HG02759 (cell line): ENCODE measurements around the gene RGN.
"Not testable (repeated sequence)": the region's sequence is repeated elsewhere in the genome, so short reads cannot be mapped to it uniquely, and the experiment has no call there.

ENCODE experiments used
- ATAC-seq: cut with Tn5 transposase; IDR thresholded peaks from one replicate; pipeline ENCODE4 v1.9.1; 2021; ENCODE audit warnings: mild to moderate bottlenecking, moderate library complexity; ENCODE audit not compliant: unreplicated experiment

Gene RGN

DNA sequence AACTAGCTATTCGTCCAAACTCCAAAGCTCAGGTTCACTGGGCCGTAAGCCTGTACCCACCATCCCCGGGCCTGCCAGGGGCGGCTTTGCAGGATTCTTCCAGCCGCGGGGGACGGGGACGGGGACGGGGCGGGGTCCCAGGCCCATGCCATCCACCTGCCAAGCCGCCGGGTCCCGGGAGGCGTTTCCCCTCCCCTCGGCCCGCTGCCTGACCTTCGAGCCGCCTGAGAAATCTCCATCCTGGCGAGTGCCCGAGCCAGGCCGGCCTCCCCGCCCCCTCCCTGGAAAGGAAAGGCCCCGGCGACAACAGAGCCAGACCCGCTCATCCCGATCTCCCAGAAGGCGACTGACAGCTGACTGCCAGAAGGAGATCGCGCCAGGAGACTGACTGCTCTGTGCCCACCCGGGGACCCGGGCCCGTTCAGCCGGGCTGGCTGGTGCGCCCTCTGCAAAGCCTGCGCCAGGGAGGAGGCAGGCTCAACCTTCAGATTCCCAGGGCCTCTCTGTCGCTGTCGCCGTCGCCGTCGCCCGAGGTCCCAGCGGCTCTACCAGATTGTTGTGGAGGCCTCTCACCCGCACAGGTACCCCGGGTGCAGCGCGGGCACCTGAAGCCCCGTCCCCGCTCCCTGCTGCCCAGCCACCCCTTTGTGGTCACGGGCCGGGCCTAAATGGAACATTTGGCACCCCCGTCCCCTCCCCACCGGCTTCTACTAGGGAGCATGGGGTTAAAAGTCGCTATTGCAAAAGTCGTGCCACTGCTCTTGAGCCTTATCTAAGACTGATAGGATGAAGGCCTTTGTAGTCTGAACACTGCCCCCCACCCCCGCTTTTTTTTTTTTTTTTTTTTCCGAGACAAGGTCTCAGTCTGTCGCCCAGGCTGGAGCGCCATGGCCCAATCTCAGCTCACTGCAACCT is at the start of gene RGN:
Gene RGN (plus strand): TSS at position 315 of the 915 bp plus-strand sequence. CDS start 2,702 bp downstream, outside the sequence.
- ATAC-seq = no peak

DNA sequence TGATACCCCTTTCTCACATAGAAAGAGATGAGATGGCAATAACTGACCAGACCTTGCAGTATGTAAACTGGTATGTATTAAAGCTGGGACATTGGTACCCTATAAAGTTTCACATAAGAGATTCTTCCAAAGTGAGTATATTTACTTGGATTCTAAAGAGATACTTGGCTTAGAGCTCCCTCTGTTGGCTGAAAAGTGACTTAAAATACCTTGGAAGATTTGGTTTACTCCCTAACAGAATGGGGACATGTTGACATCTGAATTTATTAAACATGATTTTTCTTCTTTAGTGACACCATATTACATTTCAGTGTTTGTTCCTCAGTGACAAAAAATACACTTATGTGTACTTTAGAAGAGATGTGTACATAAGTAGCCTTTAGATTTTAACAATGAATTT is 47.9 kb upstream of the RGN start:
- no peak for ATAC-seq

GRCh38 chrX:47047989-47048388 is 30.3 kb upstream of the RGN start:
- ATAC-seq = no peak

DNA sequence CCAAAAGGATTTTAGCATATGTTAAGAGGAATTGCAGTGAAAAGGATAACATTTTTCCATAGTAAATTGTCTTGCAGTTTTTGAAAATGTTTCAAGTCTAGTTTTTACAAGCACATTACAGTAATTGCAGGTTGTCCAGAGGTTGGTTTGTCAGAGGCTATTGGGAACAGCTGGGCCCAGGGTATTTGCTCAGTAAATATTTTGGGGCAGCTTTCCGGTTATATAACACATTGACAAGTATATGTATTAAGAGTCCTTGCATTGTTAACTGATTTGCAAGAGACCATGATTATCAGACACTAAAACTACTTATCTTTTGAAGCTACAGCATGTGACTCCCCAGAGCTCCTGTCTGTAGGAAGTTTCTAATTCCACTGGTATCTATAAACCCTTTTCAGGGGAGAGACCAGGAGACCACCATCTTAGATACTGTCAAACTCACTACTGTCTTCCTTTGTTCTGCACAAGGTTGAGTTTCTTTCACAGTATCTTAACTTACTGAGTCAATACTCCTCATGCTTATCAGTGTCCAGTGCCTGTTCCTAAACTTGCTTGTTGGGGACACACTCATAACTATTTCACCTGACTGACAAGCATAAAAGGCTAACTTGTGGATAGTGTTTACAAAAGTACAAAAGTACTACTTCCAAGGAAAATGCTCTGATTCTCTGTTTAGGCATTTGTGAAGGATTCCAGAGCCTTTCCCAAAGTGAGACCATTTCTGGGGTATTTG is 18.9 kb upstream of the RGN start:
- no peak for ATAC-seq

DNA sequence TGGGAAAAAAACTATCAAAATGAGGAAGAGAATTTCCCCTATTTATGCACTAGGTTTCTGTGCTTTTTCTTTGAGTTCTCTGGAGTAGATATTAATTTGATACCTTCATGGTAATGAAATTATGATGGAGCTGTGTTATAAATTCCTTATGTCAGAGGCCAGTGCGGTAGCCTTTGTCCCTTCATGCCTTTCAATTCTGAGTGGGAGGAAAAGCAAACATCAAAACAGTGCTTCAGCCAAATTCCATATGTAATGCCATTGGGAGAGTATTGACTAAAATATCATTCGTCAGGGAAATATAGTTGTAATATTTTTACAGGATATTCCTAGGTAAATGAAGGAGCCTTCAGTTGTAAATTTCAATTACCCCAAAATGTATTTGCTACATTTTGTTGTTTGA is 17.5 kb upstream of the RGN start:
- no peak for ATAC-seq

- no peak for ATAC-seq
Measured at GRCh38 chrX:47061238-47061919, 16.9 kb upstream of the RGN start.

- ATAC-seq = no peak
Measured at GRCh38 chrX:47063179-47063578, 15.1 kb upstream of the RGN start.

- no peak for ATAC-seq
Measured at GRCh38 chrX:47068214-47068613, 10.0 kb upstream of the RGN start.

GRCh38 chrX:47068720-47069119 is 9.5 kb upstream of the RGN start:
- no peak for ATAC-seq

- ATAC-seq = no peak
Measured at GRCh38 chrX:47080215-47080914, 2.1 kb downstream of the RGN start.

DNA sequence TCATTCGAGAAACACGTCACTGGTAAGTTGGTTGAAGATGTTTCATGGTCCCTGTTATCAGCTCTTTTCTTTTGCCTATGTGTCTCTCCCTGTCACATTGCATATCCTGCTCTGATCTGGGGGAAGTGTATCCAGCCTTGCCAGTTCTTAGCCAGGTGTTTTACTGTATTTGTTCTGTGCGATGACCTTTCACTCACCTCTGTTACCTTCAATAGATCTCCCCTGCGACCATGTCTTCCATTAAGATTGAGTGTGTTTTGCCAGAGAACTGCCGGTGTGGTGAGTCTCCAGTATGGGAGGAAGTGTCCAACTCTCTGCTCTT is 2.6 kb downstream of the RGN start:
- no peak for ATAC-seq

- no peak for ATAC-seq
Measured at GRCh38 chrX:47091149-47091775, 13.0 kb downstream of the RGN start.

DNA sequence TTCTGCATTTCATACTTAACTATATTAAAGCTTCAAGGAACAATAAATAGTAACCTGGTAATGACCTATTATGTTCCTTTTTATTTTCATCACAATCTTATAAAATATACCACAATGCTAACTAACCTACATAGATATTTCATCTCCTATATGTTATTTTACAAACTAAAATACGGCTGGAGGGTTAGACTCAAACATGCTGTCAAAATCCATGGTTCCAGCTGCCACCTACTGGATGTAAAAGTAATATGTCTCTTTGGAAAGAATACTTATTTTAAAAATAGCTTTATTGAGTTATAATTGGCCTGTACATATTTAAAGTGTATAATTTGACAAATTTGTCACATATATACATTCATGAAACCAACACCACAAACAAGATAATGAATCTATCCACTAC is 15.0 kb downstream of the RGN start:
- ATAC-seq = no peak

- no peak for ATAC-seq
Measured at GRCh38 chrX:47093860-47094259, 15.6 kb downstream of the RGN start.

- ATAC-seq = no peak
Measured at GRCh38 chrX:47097018-47097417, 18.8 kb downstream of the RGN start.

GRCh38 chrX:47098338-47099094 is 20.3 kb downstream of the RGN start:
- ATAC-seq = no peak

DNA sequence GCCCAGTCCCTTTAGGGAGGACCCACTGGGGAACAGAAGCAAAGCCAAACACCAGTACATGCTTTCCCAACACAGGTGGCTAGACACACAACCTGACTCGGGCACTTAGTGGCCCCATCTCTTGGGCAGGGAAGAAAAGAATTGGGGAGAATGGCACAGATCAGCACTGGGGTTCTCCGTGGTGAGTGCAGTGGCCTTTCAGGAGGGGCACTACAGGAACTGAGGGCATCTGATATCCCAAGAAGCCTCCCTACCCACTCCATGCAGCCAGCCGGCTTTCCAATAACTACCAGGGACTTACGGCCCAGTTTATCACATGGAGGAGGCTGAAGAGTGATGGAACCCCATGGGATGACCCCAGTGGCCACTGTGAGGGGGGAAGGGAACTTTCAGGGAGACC is 23.0 kb downstream of the RGN start:
- ATAC-seq = no peak

DNA sequence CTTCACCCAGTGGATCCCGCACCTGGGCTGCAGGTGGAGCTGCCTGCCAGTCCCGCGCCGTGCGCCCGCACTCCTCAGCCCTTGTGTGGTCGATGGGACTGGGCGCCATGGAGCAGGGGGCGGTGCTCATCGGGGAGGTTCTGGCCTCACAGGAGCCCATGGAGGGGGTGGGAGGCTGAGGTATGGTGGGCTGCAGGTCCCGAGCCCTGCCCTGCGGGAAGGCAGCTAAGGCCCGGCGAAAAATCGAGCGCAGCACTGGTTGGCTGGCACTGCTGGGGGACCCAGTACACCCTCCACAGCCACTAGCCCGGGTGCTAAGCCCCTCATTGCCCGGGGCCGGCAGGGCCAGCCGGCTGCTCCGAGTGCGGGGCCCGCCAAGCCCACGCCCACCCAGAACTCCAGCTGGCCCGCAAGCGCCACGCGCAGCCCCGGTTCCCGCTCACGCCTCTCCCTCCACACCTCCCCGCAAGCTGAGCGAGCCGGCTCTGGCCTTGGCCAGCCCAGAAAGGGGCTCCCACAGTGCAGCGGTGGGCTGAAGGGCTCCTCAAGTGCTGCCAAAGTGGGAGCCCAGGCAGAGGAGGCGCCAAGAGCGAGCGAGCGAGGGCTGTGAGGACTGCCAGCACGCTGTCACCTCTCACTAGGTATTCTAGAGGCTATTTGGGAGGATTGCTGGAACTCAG is 32.8 kb downstream of the RGN start:
- not testable (repeated sequence) for ATAC-seq

DNA sequence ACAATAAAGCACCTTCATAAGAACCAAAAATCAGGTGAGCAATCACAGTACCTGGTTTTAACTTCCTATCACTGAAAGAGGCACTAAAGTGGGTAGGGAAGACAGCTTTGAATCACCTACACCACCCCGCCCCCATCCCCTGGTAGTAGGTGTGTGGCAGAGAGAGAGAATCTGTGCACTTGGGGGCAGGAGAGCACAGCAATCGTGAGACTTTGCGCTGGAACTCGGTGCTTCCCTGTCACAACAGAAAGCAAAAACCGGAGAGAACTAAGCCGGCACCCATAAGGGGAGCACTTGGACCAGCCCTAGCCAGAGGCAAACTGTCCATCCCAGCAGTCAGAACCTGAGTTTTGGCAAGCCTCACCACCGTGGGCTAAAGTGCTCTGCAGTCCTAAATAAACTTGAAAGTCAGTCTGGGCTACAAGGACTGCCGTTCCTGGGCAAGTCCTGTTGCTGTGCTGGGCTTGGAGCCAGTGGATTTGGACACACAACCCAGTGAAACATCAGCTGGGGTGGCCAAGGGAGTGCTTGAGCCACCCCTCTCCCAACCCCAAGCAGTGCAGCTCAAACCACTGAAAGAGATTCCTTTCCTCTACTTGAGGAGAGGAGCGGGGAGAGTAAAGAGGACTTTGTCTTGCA is 34.2 kb downstream of the RGN start:
- ATAC-seq = no peak
